Left hindlimb (tissue), 1 donor: ENCODE data around the gene MAP3K19.
"Not testable (repeated sequence)": the region's sequence is repeated elsewhere in the genome, so short reads cannot be mapped to it uniquely, and the experiment has no call there.

Experiments used
- DNase-seq: peaks from one replicate; pipeline ENCODE4 v3.0.0-alpha.2; 2018

Gene MAP3K19

GRCh38 chr2:135047300-135047699 lies at the start of gene MAP3K19:
Gene MAP3K19, minus strand, starts transcription at chr2:135047447. Its CDS starts 22,800 bp downstream, at chr2:135024647.
- no peak for DNase-seq

GRCh38 chr2:135096665-135097446 lies 49.6 kb upstream of the MAP3K19 start:
- no peak for DNase-seq

- DNase-seq: no peak
These were observed 48.3 kb upstream of the MAP3K19 start for GRCh38 chr2:135095591-135095990.

- DNase-seq: no peak
These were observed 47.3 kb upstream of the MAP3K19 start for GRCh38 chr2:135094508-135094907.

GRCh38 chr2:135093670-135094330 lies 46.6 kb upstream of the MAP3K19 start:
- DNase-seq: no peak

GRCh38 chr2:135093193-135093592 lies 45.9 kb upstream of the MAP3K19 start:
- DNase-seq: no peak

GRCh38 chr2:135091681-135092080 lies 44.4 kb upstream of the MAP3K19 start:
- no peak for DNase-seq

GRCh38 chr2:135089597-135089996 lies 42.4 kb upstream of the MAP3K19 start:
- not testable (repeated sequence) for DNase-seq

- no peak for DNase-seq
These were observed 39.0 kb upstream of the MAP3K19 start for GRCh38 chr2:135086222-135086621.

GRCh38 chr2:135078417-135078816 lies 31.2 kb upstream of the MAP3K19 start:
- no peak for DNase-seq

GRCh38 chr2:135076556-135076955 lies 29.3 kb upstream of the MAP3K19 start:
- DNase-seq: no peak

- DNase-seq: no peak
These were observed 27.0 kb upstream of the MAP3K19 start for GRCh38 chr2:135074216-135074615.

GRCh38 chr2:135072125-135072997 lies 25.1 kb upstream of the MAP3K19 start:
- no peak for DNase-seq

GRCh38 chr2:135066710-135067109 lies 19.5 kb upstream of the MAP3K19 start:
- no peak for DNase-seq

GRCh38 chr2:135064149-135064548 lies 16.9 kb upstream of the MAP3K19 start:
- DNase-seq: no peak

GRCh38 chr2:135063210-135063609 lies 16.0 kb upstream of the MAP3K19 start:
- no peak for DNase-seq

- no peak for DNase-seq
These were observed 12.3 kb upstream of the MAP3K19 start for GRCh38 chr2:135059577-135059976.

GRCh38 chr2:135056790-135057189 lies 9.5 kb upstream of the MAP3K19 start:
- no peak for DNase-seq

GRCh38 chr2:135055182-135055786 lies 8.0 kb upstream of the MAP3K19 start:
- DNase-seq: no peak

GRCh38 chr2:135052997-135053474 lies 5.8 kb upstream of the MAP3K19 start:
- DNase-seq: no peak

- DNase-seq: peak; percentile 90
These were observed 5.0 kb upstream of the MAP3K19 start, which contains the start of gene RAB3GAP1 for GRCh38 chr2:135052042-135052876. Gene RAB3GAP1, plus strand, starts transcription at chr2:135052292. Its CDS starts 16 bp downstream, at chr2:135052308.

- no peak for DNase-seq
These were observed 3.4 kb upstream of the MAP3K19 start for GRCh38 chr2:135050684-135051083.
